Measurements from ENCODE around the gene KCNJ10.

KCNJ10 gene

DNA sequence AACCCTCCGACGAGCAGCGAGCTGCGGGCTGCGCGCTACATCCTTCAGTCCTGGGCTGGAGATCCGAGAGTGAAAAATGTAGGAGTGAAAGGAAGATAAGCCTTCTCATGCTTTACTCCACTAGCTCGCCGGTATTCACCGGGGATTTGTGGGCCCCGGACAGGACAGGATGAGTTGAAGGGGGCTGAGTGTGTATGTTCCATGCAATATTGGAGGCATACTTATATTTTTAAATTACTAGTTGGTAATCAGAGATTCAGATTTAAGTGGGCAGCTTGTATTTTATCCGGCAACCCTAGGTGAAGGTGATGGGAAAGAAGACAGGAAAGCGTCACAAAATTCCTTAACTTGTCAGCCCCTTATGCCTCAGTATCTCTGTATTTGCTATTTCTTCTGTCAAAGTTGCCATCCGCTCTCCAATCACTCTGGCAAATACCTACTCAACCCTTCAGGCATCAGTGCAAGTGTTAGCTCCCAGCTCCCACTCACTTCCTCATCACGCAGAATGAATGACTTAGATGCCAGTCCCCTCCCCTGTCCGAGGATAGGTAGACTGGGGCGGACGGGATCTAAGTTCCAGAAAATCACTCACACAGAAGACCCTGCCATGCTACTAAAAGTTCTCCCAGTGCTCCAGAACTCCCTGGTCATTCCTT, 37.7 kb downstream of the KCNJ10 start:
- Histone ChIP-seq H3K27me3 (ENCODE audit: control insufficient read depth in 3 of 3, insufficient read depth in 3 of 3, low read depth in 1 of 3, low read length in 3 of 3) (no peaks in the 10 kb centered on the region), H2BK12ac (ENCODE audit: low read length) (no peak overlapping the region), H3K4ac (ENCODE audit: low read length) (no peak overlapping the region), H2AK5ac (ENCODE audit: low read depth, low read length) (no peak overlapping the region), H2BK15ac (ENCODE audit: low read length) (no peak overlapping the region), H3K36me3 (replicated peaks in 1 of 2; ENCODE audit: control insufficient read depth in 2 of 2, insufficient read depth in 2 of 2, low read length in 2 of 2) (peaks cover 0 to 1% of the 10 kb centered on the region in 2 donors), H3K27ac (replicated peaks; ENCODE audit: low read length) (no peak overlapping the region), H4K8ac (ENCODE audit: low read depth, low read length) (no peak overlapping the region), H3K18ac (ENCODE audit: low read length) (peak overlapping the region; percentile 16), H3K4me2 (ENCODE audit: insufficient read depth, low read length, poor library complexity, severe bottlenecking) (peak overlapping the region; percentile 98), H2BK5ac (ENCODE audit: low read length) (no peak overlapping the region), H3K9me3 (replicated peaks in 1 of 2; ENCODE audit: control insufficient read depth in 2 of 2, insufficient read depth in 1 of 2, low read depth in 1 of 2, low read length in 2 of 2) (no peaks in the 10 kb centered on the region), H3K79me1 (ENCODE audit: low read depth, low read length) (no peaks in the 10 kb centered on the region), H3K4me1 (ENCODE audit: control insufficient read depth in 2 of 2, insufficient read depth in 1 of 2, low read depth in 1 of 2, low read length in 2 of 2) (peaks cover 7% of the 10 kb centered on the region in 2 donors), H3K9ac (ENCODE audit: low read depth, low read length, poor library complexity) (no peak overlapping the region), H3K23ac (ENCODE audit: low read depth, low read length, poor library complexity) (no peak overlapping the region), H3K4me3 (ENCODE audit: low read length in 2 of 2) (peak overlapping the region; percentile 82 to 88), H3K14ac (ENCODE audit: low read length) (no peak overlapping the region), H4K91ac (ENCODE audit: low read depth, low read length, poor library complexity) (no peak overlapping the region), H2BK120ac (ENCODE audit: low read depth, low read length) (no peak overlapping the region), H2AFZ (ENCODE audit: low read length) (peak overlapping the region; percentile 87)
- no peak for DNase-seq (ENCODE audit: low spot score)
- no CpG with 5 or more reads among the region's 18 CpGs for WGBS, 2 donors (ENCODE audit: extremely low coverage in 2 of 2, insufficient read length in 2 of 2, insufficient replicate concordance in 1 of 2)

DNA sequence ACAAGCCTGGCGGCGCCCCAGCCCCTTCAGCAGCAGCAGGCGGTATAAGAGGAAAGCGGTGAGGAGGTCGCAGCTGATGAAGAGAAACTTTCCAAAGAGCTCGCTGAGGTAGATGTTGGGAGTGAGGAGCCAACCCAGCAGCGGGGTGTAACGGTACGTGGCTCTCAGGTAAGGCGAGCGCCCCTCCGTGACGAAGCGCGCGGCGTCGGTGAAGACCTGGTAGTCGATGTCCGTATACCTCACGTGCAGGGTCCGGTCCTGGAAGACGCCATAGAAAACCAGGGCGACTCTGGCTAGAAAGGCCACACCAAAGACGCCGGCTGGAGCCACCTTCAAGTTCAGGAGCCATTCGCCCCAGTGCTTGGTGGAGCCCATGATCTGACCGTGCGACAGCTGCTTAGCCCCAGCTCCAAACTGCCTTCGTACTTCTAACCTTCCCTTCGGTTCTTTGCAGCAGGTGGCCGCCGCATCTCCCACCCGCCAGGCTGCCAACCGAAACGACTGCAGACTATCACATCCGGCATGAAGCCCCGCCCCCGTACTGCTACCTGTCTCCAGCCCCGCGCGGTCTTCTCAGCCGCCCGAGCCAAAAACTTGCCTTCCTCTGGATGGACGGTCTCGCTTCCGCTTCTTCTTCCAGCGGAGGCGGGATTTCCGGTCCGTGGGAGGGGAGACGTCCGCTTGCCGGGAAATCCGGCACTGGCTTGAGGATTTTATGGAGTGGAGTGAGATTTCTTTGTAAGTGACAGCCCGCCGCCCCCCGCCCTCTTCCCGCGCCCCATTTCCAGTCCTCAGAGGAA, 38.4 kb downstream of the KCNJ10 start, which contains the start of gene PIGM:
TSS of gene PIGM (minus strand) at position 626 of the 800 bp plus-strand sequence. CDS start at position 375, 251 bp downstream.
- no CpG with 5 or more reads among the region's 60 CpGs for WGBS, 2 donors (ENCODE audit: extremely low coverage in 2 of 2, insufficient read length in 2 of 2, insufficient replicate concordance in 1 of 2)
- H3K4me3 ChIP-seq (ENCODE audit: low read length in 2 of 2): peak within 1 kb of the TSS; percentile 88 to 89

DNA sequence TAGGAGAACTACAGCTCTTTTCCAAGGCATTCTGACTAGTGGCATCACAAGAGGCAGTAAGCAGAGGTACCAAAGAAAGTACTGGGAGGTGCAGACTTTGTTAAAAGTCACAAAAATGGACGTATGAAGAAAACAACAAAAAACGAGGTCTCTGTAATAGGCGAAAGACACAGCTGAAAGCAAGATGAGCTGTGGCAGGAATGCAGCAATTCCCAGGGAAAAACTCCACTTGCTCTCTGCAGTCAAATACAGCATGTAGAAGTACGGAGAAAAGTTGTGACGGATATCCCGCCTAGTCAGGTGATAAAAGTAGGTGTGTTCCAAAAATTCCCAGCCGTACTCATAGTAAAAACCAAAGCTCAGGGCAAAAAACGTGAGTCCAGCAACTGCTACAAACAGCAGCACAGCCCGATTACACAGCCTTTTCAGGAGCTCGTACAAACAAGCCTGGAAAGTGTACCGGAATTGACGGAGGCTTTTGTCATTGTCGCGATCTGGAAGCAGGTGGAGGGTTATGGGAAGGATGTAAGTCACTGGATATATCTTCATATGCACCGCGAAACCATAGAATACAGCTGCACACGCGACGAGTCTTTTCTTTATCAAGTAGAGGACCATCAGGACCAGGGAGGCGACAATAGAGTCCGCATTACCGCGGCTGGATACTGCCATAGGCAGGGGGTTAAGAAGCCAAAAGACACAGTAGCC, 39.1 kb downstream of the KCNJ10 start:
- H3K14ac ChIP-seq (ENCODE audit: low read length): peak overlapping the region; percentile 14
- peak overlapping the region; percentile 95 for H3K18ac ChIP-seq (ENCODE audit: low read length)
- H4K91ac ChIP-seq (ENCODE audit: low read depth, low read length, poor library complexity): no peak overlapping the region
- peak overlapping the region; percentile 87 for H3K23ac ChIP-seq (ENCODE audit: low read depth, low read length, poor library complexity)
- peak overlapping the region; percentile 87 for H2AFZ ChIP-seq (ENCODE audit: low read length)
- H3K4ac ChIP-seq (ENCODE audit: low read length): no peak overlapping the region
- H4K8ac ChIP-seq (ENCODE audit: low read depth, low read length): no peak overlapping the region
- no CpG with 5 or more reads among the region's 23 CpGs for WGBS, 2 donors (ENCODE audit: extremely low coverage in 2 of 2, insufficient read length in 2 of 2, insufficient replicate concordance in 1 of 2)
- peak overlapping the region; percentile 82 for H2AK5ac ChIP-seq (ENCODE audit: low read depth, low read length)
- peak overlapping the region; percentile 98 for H3K4me2 ChIP-seq (ENCODE audit: insufficient read depth, low read length, poor library complexity, severe bottlenecking)
- no peaks in the 10 kb centered on the region for H3K9me3 ChIP-seq (replicated peaks in 1 of 2; ENCODE audit: control insufficient read depth in 2 of 2, insufficient read depth in 1 of 2, low read depth in 1 of 2, low read length in 2 of 2)
- H3K27me3 ChIP-seq (ENCODE audit: control insufficient read depth in 3 of 3, insufficient read depth in 3 of 3, low read depth in 1 of 3, low read length in 3 of 3): no peaks in the 10 kb centered on the region
- DNase-seq (ENCODE audit: low spot score): no peak
- no peak overlapping the region for H2BK120ac ChIP-seq (ENCODE audit: low read depth, low read length)
- no peak overlapping the region for H3K27ac ChIP-seq (replicated peaks; ENCODE audit: low read length)
- peaks cover 7% of the 10 kb centered on the region in 2 donors for H3K4me1 ChIP-seq (ENCODE audit: control insufficient read depth in 2 of 2, insufficient read depth in 1 of 2, low read depth in 1 of 2, low read length in 2 of 2)
- H2BK15ac ChIP-seq (ENCODE audit: low read length): no peak overlapping the region
- H2BK12ac ChIP-seq (ENCODE audit: low read length): no peak overlapping the region
- peak overlapping the region; percentile 89 for H3K9ac ChIP-seq (ENCODE audit: low read depth, low read length, poor library complexity)
- H3K4me3 ChIP-seq (ENCODE audit: low read length in 2 of 2): peak overlapping the region; percentile 88 to 89
- no peaks in the 10 kb centered on the region for H3K79me1 ChIP-seq (ENCODE audit: low read depth, low read length)
- peak overlapping the region; percentile 48 for H2BK5ac ChIP-seq (ENCODE audit: low read length)
- H3K36me3 ChIP-seq (replicated peaks in 1 of 2; ENCODE audit: control insufficient read depth in 2 of 2, insufficient read depth in 2 of 2, low read length in 2 of 2): peaks cover 0 to 5% of the 10 kb centered on the region in 2 donors

More for the DNA sequence above, 38.4 kb downstream of the KCNJ10 start, which contains the start of gene PIGM:
- Histone ChIP-seq H3K27me3 (ENCODE audit: control insufficient read depth in 3 of 3, insufficient read depth in 3 of 3, low read depth in 1 of 3, low read length in 3 of 3) (no peaks in the 10 kb centered on the region), H3K18ac (ENCODE audit: low read length) (peak within 1 kb of the TSS; percentile 95), H3K4ac (ENCODE audit: low read length) (no peak within 1 kb of the TSS), H3K23ac (ENCODE audit: low read depth, low read length, poor library complexity) (peak within 1 kb of the TSS; percentile 87), H4K91ac (ENCODE audit: low read depth, low read length, poor library complexity) (no peak within 1 kb of the TSS), H2AK5ac (ENCODE audit: low read depth, low read length) (peak within 1 kb of the TSS; percentile 82), H2BK15ac (ENCODE audit: low read length) (no peak within 1 kb of the TSS), H3K9ac (ENCODE audit: low read depth, low read length, poor library complexity) (peak within 1 kb of the TSS; percentile 89), H4K8ac (ENCODE audit: low read depth, low read length) (no peak within 1 kb of the TSS), H2AFZ (ENCODE audit: low read length) (peak within 1 kb of the TSS; percentile 87), H3K9me3 (replicated peaks in 1 of 2; ENCODE audit: control insufficient read depth in 2 of 2, insufficient read depth in 1 of 2, low read depth in 1 of 2, low read length in 2 of 2) (no peaks in the 10 kb centered on the region), H2BK12ac (ENCODE audit: low read length) (no peak within 1 kb of the TSS), H2BK120ac (ENCODE audit: low read depth, low read length) (no peak within 1 kb of the TSS), H3K36me3 (replicated peaks in 1 of 2; ENCODE audit: control insufficient read depth in 2 of 2, insufficient read depth in 2 of 2, low read length in 2 of 2) (peaks cover 0 to 5% of the 10 kb centered on the region in 2 donors), H3K79me1 (ENCODE audit: low read depth, low read length) (no peaks in the 10 kb centered on the region), H2BK5ac (ENCODE audit: low read length) (peak within 1 kb of the TSS; percentile 48), H3K27ac (replicated peaks; ENCODE audit: low read length) (peak within 1 kb of the TSS; percentile 77), H3K4me2 (ENCODE audit: insufficient read depth, low read length, poor library complexity, severe bottlenecking) (peak within 1 kb of the TSS; percentile 98), H3K14ac (ENCODE audit: low read length) (peak within 1 kb of the TSS; percentile 14), H3K4me1 (ENCODE audit: control insufficient read depth in 2 of 2, insufficient read depth in 1 of 2, low read depth in 1 of 2, low read length in 2 of 2) (peaks cover 7% of the 10 kb centered on the region in 2 donors)
- DNase-seq (ENCODE audit: low spot score): peak; percentile 94

Data from neuronal stem cell (in vitro differentiated cells).